GM21367 (cell line): ENCODE results near the gene DICER1.

Experiments
- ATAC-seq: cut with Tn5 transposase; IDR thresholded peaks from one replicate; pipeline ENCODE4 v1.9.1; 2021; ENCODE audit not compliant: unreplicated experiment

Gene DICER1

GRCh38 chr14:95092723-95093122 lies 64.6 kb downstream of the DICER1 start:
- ATAC-seq = no peak

- no peak for ATAC-seq
Measured at GRCh38 chr14:95091581-95091980, 65.7 kb downstream of the DICER1 start.

GRCh38 chr14:95088665-95089064 lies 68.7 kb downstream of the DICER1 start:
- no peak for ATAC-seq

- ATAC-seq = no peak
Measured at GRCh38 chr14:95087619-95088018, 69.7 kb downstream of the DICER1 start.

- ATAC-seq = no peak
Measured at GRCh38 chr14:95085321-95085720, 72.0 kb downstream of the DICER1 start.

- ATAC-seq = no peak
Measured at GRCh38 chr14:95078867-95079266, 78.5 kb downstream of the DICER1 start.

GRCh38 chr14:95077345-95077744 lies 80.0 kb downstream of the DICER1 start:
- no peak for ATAC-seq

- ATAC-seq = no peak
Measured at GRCh38 chr14:95075789-95076188, 81.5 kb downstream of the DICER1 start.

GRCh38 chr14:95073947-95074346 lies 83.4 kb downstream of the DICER1 start:
- ATAC-seq = no peak

GRCh38 chr14:95072310-95072905 lies 84.9 kb downstream of the DICER1 start:
- ATAC-seq = no peak

GRCh38 chr14:95071649-95072280 lies 85.6 kb downstream of the DICER1 start:
- no peak for ATAC-seq

- no peak for ATAC-seq
Measured at GRCh38 chr14:95070748-95071435, 86.4 kb downstream of the DICER1 start.

GRCh38 chr14:95069547-95069946 lies 87.8 kb downstream of the DICER1 start:
- no peak for ATAC-seq

GRCh38 chr14:95069018-95069417 lies 88.3 kb downstream of the DICER1 start:
- no peak for ATAC-seq

GRCh38 chr14:95068521-95068920 lies 88.8 kb downstream of the DICER1 start:
- ATAC-seq = no peak

- no peak for ATAC-seq
Measured at GRCh38 chr14:95068080-95068479, 89.2 kb downstream of the DICER1 start.

- no peak for ATAC-seq
Measured at GRCh38 chr14:95067526-95067925, 89.8 kb downstream of the DICER1 start.

GRCh38 chr14:95066427-95066986 lies 90.8 kb downstream of the DICER1 start:
- no peak for ATAC-seq

- ATAC-seq = no peak
Measured at GRCh38 chr14:95065411-95065810, 91.9 kb downstream of the DICER1 start.

GRCh38 chr14:95064734-95065133 lies 92.6 kb downstream of the DICER1 start:
- ATAC-seq = no peak

- no peak for ATAC-seq
Measured at GRCh38 chr14:95064256-95064655, 93.1 kb downstream of the DICER1 start.

GRCh38 chr14:95063391-95063790 lies 93.9 kb downstream of the DICER1 start:
- no peak for ATAC-seq
